GM12864 (cell line): ENCODE results near the gene CERS1.

Experiments used
- DNase-seq: peaks from one replicate; pipeline ENCODE4 v3.0.0-alpha.2; 2011; ENCODE audit warnings: low read depth
- H3K4me3 ChIP-seq: 2 replicates; pipeline ENCODE4 v1.5.1; 2011; ENCODE audit warnings: mild to moderate bottlenecking, low read depth, low read length, control low read depth
- TF ChIP-seq, protein P1 (sequence below): IDR thresholded peaks from 2 replicates; pipeline ENCODE4 v1.5.1; 2011; ENCODE audit warnings: low read depth, mild to moderate bottlenecking, moderate library complexity, low read length, control low read depth, inconsistent platforms; ENCODE audit errors: missing control alignments

Gene CERS1

DNA sequence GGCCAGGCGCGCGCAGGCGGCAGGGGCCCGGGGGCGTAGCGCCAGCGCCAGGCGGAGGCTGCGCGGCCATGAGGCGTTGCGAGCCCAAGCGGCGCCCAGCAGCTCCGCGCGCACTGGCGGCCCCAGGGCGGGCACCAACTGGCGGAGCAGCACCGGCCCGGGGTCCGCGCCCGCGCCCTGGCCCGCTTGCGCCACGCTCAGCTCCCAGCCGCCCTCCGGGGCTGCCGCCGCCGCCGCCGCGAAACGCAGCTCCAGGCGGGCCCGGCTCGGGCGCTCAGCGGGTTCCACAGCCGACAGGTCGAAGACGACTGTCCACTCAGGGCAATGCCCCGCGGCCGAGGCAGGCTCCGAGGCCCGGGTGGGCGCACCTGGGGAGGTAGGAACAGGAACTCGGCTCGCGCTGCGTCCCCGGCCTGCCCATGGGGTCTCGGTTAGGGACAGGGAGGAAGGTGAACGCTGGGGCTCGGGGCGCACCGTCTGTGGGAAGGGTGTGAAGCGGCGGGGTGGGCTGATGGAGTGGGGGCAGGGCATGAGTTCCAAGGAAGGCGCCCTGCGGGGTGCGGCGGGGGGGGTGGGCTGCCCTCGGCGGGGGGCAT, 26.8 kb downstream of the CERS1 start:
- H3K4me3 ChIP-seq: no peak overlapping the region
- TF ChIP-seq, protein P1, sequence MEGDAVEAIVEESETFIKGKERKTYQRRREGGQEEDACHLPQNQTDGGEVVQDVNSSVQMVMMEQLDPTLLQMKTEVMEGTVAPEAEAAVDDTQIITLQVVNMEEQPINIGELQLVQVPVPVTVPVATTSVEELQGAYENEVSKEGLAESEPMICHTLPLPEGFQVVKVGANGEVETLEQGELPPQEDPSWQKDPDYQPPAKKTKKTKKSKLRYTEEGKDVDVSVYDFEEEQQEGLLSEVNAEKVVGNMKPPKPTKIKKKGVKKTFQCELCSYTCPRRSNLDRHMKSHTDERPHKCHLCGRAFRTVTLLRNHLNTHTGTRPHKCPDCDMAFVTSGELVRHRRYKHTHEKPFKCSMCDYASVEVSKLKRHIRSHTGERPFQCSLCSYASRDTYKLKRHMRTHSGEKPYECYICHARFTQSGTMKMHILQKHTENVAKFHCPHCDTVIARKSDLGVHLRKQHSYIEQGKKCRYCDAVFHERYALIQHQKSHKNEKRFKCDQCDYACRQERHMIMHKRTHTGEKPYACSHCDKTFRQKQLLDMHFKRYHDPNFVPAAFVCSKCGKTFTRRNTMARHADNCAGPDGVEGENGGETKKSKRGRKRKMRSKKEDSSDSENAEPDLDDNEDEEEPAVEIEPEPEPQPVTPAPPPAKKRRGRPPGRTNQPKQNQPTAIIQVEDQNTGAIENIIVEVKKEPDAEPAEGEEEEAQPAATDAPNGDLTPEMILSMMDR: no peak
- DNase-seq: no peak

DNA sequence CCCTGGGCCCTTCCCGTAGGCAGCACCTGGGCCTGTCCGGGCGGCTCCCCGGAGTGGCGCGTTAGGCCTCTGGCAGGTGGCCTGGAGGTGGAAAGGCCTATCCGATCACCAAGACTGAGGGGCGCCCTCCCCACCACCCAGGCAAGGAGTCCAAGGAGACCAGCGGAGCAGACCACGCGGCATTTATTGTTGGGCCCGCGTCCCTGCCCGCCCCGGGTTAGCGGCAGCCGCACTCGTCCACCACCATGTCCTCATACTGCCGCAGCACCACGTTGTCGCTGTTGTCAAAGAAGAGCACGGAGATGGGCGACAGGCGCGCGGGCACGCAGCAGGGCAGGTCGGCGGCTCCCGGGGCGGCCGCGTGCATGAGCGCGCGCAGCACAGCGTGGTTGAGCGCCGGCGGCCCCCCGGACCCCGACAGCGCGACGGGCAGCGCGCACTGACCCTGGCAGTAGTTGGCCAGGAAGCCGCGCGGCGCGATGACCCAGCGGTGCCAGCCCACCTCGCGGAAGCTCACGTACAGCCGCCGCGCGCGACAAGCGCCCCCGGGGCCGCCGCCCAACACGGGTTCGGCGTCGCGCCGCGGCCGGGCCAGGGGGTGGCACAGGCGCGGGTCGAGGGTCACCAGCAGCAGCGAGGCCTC, 27.5 kb downstream of the CERS1 start:
- TF ChIP-seq, protein P1: no peak
- DNase-seq: no peak
- H3K4me3 ChIP-seq: no peak overlapping the region

DNA sequence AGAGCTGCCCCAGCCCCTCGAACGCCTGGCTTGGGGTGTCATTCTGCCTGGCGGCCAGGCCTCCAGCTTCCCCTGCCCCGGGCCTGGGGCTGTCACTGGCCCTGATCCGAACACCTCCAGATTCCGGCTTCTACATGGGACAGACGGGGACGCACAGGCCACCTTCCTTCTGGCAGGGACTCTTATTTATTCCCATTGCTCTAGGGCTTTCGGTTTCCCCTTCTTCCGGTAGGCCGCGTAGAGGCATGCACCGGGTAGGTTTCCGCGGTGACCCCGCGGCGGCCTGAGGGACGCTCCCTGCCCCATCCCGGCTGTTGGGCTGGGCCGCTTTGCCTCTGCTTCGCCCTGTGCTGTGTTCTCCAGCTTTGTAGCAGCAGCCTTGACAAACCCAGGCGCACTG, 28.2 kb downstream of the CERS1 start:
- DNase-seq: no peak
- TF ChIP-seq, protein P1: no peak
- no peak overlapping the region for H3K4me3 ChIP-seq

DNA sequence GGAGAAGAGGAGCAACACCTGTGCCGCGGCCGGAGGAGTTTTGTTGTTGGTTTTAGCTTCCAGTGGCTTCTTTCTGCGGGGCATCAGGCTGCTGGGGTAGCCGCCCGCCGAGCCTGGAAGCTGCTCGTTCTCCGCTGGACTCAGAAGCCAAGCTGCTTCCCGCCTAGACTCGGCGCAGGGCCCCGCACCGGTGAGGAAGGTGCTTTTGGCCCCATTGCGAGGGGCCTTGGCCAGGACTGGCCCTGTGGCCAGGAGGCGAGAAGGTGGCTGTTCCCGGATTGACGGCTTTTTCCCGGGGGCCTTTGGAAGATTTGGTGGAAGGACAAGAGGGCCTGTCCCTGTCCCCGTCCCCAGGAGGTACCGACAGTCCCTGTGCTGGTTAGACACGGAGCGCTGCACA, 28.8 kb downstream of the CERS1 start:
- TF ChIP-seq, protein P1: no peak
- H3K4me3 ChIP-seq: no peak overlapping the region
- DNase-seq: no peak

DNA sequence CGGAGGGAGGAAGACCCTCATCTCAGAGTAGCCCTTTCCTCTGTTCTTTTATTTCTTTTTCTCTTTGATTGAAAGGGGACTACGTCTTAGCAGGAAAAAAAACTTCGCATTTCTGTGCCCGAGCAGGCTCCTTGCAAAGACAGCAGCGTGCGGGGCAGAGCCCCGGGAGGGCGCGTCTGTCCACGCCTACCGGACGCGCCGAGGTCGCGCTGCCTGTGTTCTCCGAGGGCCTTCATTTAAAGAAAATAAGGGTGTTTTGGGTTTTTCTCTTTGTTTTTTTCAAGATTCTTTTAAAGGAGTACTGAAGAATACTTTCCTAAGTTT, 29.2 kb downstream of the CERS1 start:
- TF ChIP-seq, protein P1: no peak
- H3K4me3 ChIP-seq: no peak overlapping the region
- DNase-seq: no peak

DNA sequence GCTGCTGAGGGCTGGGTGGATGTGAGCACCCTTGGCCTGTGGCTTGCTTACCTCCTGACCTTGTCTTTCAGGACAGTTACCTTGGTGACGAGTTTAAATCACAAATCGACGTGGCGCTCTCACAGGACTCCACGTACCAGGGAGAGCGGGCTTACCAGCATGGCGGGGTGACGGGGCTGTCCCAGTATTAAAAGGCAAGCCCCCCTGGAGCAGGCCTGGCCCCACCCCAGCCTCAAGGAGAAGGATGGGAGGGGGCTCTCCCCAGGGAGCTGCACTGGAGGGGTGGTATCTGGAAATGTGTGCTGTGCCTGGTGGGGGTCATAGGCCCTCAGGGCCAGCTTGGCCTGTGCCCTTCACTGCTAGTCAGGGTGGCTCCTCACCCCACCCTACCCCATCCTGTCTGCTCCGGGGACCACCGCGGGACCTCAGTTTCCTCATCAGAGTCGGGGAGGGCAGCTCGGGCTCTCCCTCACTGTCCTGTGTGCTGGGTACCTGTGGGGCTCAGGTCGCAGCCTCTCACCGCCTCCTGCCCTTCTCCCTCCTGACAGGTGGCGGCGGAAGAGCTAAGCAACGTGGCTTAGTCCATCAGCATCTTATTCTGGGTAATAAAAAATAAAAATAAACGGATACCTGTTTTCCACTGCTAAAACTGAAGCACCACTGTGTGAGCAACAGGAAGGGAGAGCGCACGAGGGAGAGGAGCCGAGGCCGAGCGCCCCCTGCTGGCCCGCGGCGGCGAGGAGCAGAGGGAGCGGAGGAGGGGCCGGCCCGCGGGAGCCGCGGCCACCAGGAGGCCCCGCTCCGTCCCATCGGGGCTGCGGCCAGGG, 29.8 kb downstream of the CERS1 start:
- DNase-seq: no peak
- H3K4me3 ChIP-seq: no peak overlapping the region
- TF ChIP-seq, protein P1: peak; percentile 90
